ENCODE data around the gene SLC51A.
"Not testable (repeated sequence)": the region's sequence is repeated elsewhere in the genome, so short reads cannot be mapped to it uniquely, and the experiment has no call there.

- not testable (repeated sequence) for TF ChIP-seq MXI1 (IDR thresholded peaks at IDR 0.05; ENCODE audit: low read depth, low read length); NR1H2 (CRISPR knock-in tag; IDR thresholded peaks at IDR 0.05); FOXO4 (CRISPR knock-in tag; IDR thresholded peaks at IDR 0.05); GATA2 (CRISPR knock-in tag; IDR thresholded peaks at IDR 0.05); GATAD2B (IDR thresholded peaks at IDR 0.05; ENCODE audit: borderline replicate concordance); CTCF (IDR thresholded peaks at IDR 0.05 in 2 of 3, conservative IDR thresholded peaks at IDR 0.05 in 1 of 3; ENCODE audit: insufficient read depth in 2 of 3, low read depth in 1 of 3, low read length in 3 of 3); FOXK2 (conservative IDR thresholded peaks at IDR 0.05 in 1 of 2, IDR thresholded peaks at IDR 0.05 in 1 of 2; ENCODE audit: low read depth in 2 of 2); CBFB (CRISPR knock-in tag; IDR thresholded peaks at IDR 0.05); PHF21A (IDR thresholded peaks at IDR 0.05; ENCODE audit: borderline replicate concordance, low read depth)
Observed at GRCh38 chr3:196170296-196170695, 46.0 kb upstream of the SLC51A start.

All from K562 (cell line).